Measurements from ENCODE around the gene KCTD6. TPM values are rescaled to one million over a fixed set of nuclear protein-coding genes. Genes with fewer than 3 reads are reported as not detected.

KCTD6 gene
- total and polyA plus RNA-seq, 2 experiments from 2014 or later = 28.3 to 34.6 TPM

- no peak overlapping the region for H3K27ac ChIP-seq (ENCODE audit: low read depth)
- H3K27me3 ChIP-seq (ENCODE audit: insufficient read depth) = no peaks in the 10 kb centered on the region
- Mint-ChIP-seq H3K4me3 (peak overlapping the region; percentile 74), H3K36me3 (ENCODE audit: low read depth) (no peaks in the 10 kb centered on the region), H3K4me1 (peaks cover 42% of the 10 kb centered on the region), H3K27ac (peak overlapping the region; percentile 28; the same call in 1 of the 2 replicates), H3K9me3 (no peaks in the 10 kb centered on the region; the same call in 2 of the 3 replicates), H3K27me3 (ENCODE audit: insufficient read depth, low read depth, poor library complexity) (peaks cover 9% of the 10 kb centered on the region)
- TF ChIP-seq ZNF114 (CRISPR knock-in tag; IDR thresholded peaks at IDR 0.05) (no peak), JUNB (IDR thresholded peaks at IDR 0.05; ENCODE audit: unreplicated experiment) (no peak), NANOG (IDR thresholded peaks at IDR 0.05; ENCODE audit: borderline replicate concordance) (no peak), ZNF331 (CRISPR knock-in tag; IDR thresholded peaks at IDR 0.05; ENCODE audit: low read depth) (no peak), CREB1 (CRISPR knock-in tag; IDR thresholded peaks at IDR 0.05; ENCODE audit: low read depth) (no peak)
- TF ChIP-seq, protein P1, sequence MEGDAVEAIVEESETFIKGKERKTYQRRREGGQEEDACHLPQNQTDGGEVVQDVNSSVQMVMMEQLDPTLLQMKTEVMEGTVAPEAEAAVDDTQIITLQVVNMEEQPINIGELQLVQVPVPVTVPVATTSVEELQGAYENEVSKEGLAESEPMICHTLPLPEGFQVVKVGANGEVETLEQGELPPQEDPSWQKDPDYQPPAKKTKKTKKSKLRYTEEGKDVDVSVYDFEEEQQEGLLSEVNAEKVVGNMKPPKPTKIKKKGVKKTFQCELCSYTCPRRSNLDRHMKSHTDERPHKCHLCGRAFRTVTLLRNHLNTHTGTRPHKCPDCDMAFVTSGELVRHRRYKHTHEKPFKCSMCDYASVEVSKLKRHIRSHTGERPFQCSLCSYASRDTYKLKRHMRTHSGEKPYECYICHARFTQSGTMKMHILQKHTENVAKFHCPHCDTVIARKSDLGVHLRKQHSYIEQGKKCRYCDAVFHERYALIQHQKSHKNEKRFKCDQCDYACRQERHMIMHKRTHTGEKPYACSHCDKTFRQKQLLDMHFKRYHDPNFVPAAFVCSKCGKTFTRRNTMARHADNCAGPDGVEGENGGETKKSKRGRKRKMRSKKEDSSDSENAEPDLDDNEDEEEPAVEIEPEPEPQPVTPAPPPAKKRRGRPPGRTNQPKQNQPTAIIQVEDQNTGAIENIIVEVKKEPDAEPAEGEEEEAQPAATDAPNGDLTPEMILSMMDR (conservative IDR thresholded peaks at IDR 0.05; ENCODE audit: low read depth in 2 of 2) = no peak
- no peaks in the 10 kb centered on the region for H3K36me3 ChIP-seq (ENCODE audit: insufficient read depth)
- ATAC-seq (peak; percentile 11), DNase-seq (ENCODE audit: low spot score) (no peak)
- peak overlapping the region; percentile 63 for H3K4me3 ChIP-seq
- peak overlapping the region; percentile 93 for H3K4me2 ChIP-seq
- peaks cover 38% of the 10 kb centered on the region for H3K4me1 ChIP-seq (ENCODE audit: insufficient read depth)
- H3K79me2 ChIP-seq (replicated peaks; ENCODE audit: insufficient read depth) = peaks cover 37% of the 10 kb centered on the region
- H4K20me1 ChIP-seq (replicated peaks; ENCODE audit: insufficient read depth) = peaks cover 12% of the 10 kb centered on the region; the same call in 1 of the 2 replicates
- H3K9me2 ChIP-seq (ENCODE audit: insufficient read depth) = no peaks in the 10 kb centered on the region
- H3F3A ChIP-seq (replicated peaks; ENCODE audit: low read depth) = no peaks in the 10 kb centered on the region
- peak overlapping the region; percentile 100 for H2AFZ ChIP-seq
These were observed 915 bp upstream of the KCTD6 start for GRCh38 chr3:58490860-58491501.

DNA sequence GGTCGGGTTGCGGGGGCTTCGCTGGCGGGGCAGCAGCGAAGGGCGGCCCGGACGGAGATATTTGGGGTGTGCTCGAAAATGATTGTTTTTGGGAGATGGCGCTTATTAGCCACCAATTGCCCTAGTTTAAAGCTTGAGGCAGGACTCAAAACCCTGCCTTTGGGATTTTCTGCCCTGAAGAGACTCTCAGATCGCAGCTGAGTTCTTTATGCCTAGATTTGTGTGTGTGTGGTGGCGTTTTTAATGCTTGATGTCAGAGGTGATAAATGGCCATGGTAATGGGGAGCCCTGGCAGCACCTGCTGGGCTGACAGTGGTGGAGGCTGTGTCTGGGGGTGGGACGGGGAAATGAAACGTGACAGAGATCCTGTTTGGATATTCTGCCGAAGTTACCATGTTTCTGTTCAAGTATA, 604 bp downstream of the KCTD6 start:
- H3F3A ChIP-seq (replicated peaks; ENCODE audit: low read depth) = no peaks in the 10 kb centered on the region
- H3K36me3 ChIP-seq (ENCODE audit: insufficient read depth) = no peaks in the 10 kb centered on the region
- peaks cover 51% of the 10 kb centered on the region for H3K4me1 ChIP-seq (ENCODE audit: insufficient read depth)
- peak overlapping the region; percentile 92 for H3K4me3 ChIP-seq
- Mint-ChIP-seq H3K4me3 (peak overlapping the region; percentile 89), H3K27me3 (ENCODE audit: insufficient read depth, low read depth, poor library complexity) (peaks cover 4% of the 10 kb centered on the region), H3K36me3 (ENCODE audit: low read depth) (no peaks in the 10 kb centered on the region), H3K27ac (peak overlapping the region; percentile 17; the same call in 1 of the 2 replicates), H3K4me1 (peaks cover 53% of the 10 kb centered on the region), H3K9me3 (no peaks in the 10 kb centered on the region; the same call in 2 of the 3 replicates)
- H3K27ac ChIP-seq (ENCODE audit: low read depth) = no peak overlapping the region
- peaks cover 12% of the 10 kb centered on the region; the same call in 1 of the 2 replicates for H4K20me1 ChIP-seq (replicated peaks; ENCODE audit: insufficient read depth)
- no peak for DNase-seq (ENCODE audit: low spot score)
- H3K4me2 ChIP-seq = peak overlapping the region; percentile 95
- H3K9me2 ChIP-seq (ENCODE audit: insufficient read depth) = no peaks in the 10 kb centered on the region
- H2AFZ ChIP-seq = peak overlapping the region; percentile 64; the same call in 1 of the 2 replicates
- H3K79me2 ChIP-seq (replicated peaks; ENCODE audit: insufficient read depth) = peaks cover 52% of the 10 kb centered on the region
- no peak for ATAC-seq
- H3K27me3 ChIP-seq (ENCODE audit: insufficient read depth) = no peaks in the 10 kb centered on the region
- TF ChIP-seq ZNF331 (CRISPR knock-in tag; IDR thresholded peaks at IDR 0.05; ENCODE audit: low read depth) (no peak), ZNF462 (CRISPR knock-in tag; IDR thresholded peaks at IDR 0.05) (no peak), ZNF114 (CRISPR knock-in tag; IDR thresholded peaks at IDR 0.05) (no peak), EZH2 (IDR thresholded peaks at IDR 0.05; ENCODE audit: low read depth, unreplicated experiment) (no peak)
- TF ChIP-seq, protein P2, sequence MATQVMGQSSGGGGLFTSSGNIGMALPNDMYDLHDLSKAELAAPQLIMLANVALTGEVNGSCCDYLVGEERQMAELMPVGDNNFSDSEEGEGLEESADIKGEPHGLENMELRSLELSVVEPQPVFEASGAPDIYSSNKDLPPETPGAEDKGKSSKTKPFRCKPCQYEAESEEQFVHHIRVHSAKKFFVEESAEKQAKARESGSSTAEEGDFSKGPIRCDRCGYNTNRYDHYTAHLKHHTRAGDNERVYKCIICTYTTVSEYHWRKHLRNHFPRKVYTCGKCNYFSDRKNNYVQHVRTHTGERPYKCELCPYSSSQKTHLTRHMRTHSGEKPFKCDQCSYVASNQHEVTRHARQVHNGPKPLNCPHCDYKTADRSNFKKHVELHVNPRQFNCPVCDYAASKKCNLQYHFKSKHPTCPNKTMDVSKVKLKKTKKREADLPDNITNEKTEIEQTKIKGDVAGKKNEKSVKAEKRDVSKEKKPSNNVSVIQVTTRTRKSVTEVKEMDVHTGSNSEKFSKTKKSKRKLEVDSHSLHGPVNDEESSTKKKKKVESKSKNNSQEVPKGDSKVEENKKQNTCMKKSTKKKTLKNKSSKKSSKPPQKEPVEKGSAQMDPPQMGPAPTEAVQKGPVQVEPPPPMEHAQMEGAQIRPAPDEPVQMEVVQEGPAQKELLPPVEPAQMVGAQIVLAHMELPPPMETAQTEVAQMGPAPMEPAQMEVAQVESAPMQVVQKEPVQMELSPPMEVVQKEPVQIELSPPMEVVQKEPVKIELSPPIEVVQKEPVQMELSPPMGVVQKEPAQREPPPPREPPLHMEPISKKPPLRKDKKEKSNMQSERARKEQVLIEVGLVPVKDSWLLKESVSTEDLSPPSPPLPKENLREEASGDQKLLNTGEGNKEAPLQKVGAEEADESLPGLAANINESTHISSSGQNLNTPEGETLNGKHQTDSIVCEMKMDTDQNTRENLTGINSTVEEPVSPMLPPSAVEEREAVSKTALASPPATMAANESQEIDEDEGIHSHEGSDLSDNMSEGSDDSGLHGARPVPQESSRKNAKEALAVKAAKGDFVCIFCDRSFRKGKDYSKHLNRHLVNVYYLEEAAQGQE (IDR thresholded peaks at IDR 0.05; ENCODE audit: unreplicated experiment) = no peak
